IMR-90 (cell line): ENCODE results near the gene SLC15A1. TPM values are rescaled to one million over a fixed set of nuclear protein-coding genes. Genes with fewer than 3 reads are reported as not detected.

Experiments
- ATAC-seq: fragments of 200-7000 bp; cut with Tn5 transposase; 2 replicates; pipeline ENCODE4 v1.9.1; 2020; ENCODE audit warnings: low read depth, mild to moderate bottlenecking, moderate library complexity
- BruUV-seq: library from RNA; stranded (reverse); fragments of 400-500 nt; replicated peaks from 2 replicates; lab custom pipeline; 2021; lab: Mats Ljungman, UMichigan
- CTCF ChIA-PET: fragments of 300-600 bp; formaldehyde crosslinking; extraction: SDS; loops from one replicate; lab custom pipeline; 2021; ENCODE audit warnings: antibody characterized with exemption; lab: Yijun Ruan, JAX
- POLR2A ChIA-PET: fragments of 300-600 bp; sonication (Branson Sonifier 250); formaldehyde crosslinking; loops from one replicate; lab custom pipeline; 2022; ENCODE audit warnings: antibody characterized with exemption; ENCODE audit not compliant: unreplicated experiment; lab: Charles Lee
- DNase-seq: peaks from one replicate; pipeline ENCODE4 v3.0.0; 2013
- H2AFZ ChIP-seq: replicated peaks from 2 replicates; pipeline ENCODE3; 2013; ENCODE audit warnings: low read length, mild to moderate bottlenecking; ENCODE audit not compliant: poor library complexity
- H2AK5ac ChIP-seq: 2 replicates; pipeline ENCODE4 v1.6.1; 2013; ENCODE audit warnings: low read depth, low read length, inconsistent platforms
- H2AK9ac ChIP-seq: replicated peaks from 2 replicates; pipeline ENCODE3; 2013; ENCODE audit warnings: mild to moderate bottlenecking, low read depth, low read length, moderate library complexity; ENCODE audit not compliant: poor library complexity
- H2BK120ac ChIP-seq: 2 replicates; pipeline ENCODE4 v1.6.1; 2013; ENCODE audit warnings: low read depth, low read length, inconsistent platforms
- H2BK15ac ChIP-seq: 3 replicates; pipeline ENCODE4 v1.6.1; 2013; ENCODE audit warnings: low read depth, low read length, inconsistent platforms
- H2BK20ac ChIP-seq: 2 replicates; pipeline ENCODE4 v1.6.1; 2013; ENCODE audit warnings: low read depth, mild to moderate bottlenecking, inconsistent platforms, low read length, moderate library complexity
- H2BK5ac ChIP-seq: 2 replicates; pipeline ENCODE4 v1.6.1; 2013; ENCODE audit warnings: mild to moderate bottlenecking, low read depth, low read length, inconsistent platforms; ENCODE audit not compliant: poor library complexity, severe bottlenecking
- H3K14ac ChIP-seq: replicated peaks from 2 replicates; pipeline ENCODE4 v1.6.1; 2013; ENCODE audit warnings: low read depth, low read length, inconsistent platforms
- H3K18ac ChIP-seq: 2 replicates; pipeline ENCODE4 v1.6.1; 2013; ENCODE audit warnings: low read depth, low read length, control low read depth
- H3K23ac ChIP-seq: 2 replicates; pipeline ENCODE4 v1.6.1; 2013; ENCODE audit warnings: low read depth, low read length, inconsistent platforms
- H3K27ac ChIP-seq: 2 replicates; pipeline ENCODE4 v1.5.1; 2013; ENCODE audit warnings: mild to moderate bottlenecking, control low read depth, low read length; ENCODE audit not compliant: insufficient read depth
- H3K27me3 ChIP-seq: 2 replicates; pipeline ENCODE4 v1.6.1; 2013; ENCODE audit warnings: low read length; ENCODE audit not compliant: control insufficient read depth, insufficient read depth
- H3K36me3 ChIP-seq: 2 replicates; pipeline ENCODE4 v1.6.1; 2013; ENCODE audit warnings: low read length, mixed read lengths; ENCODE audit not compliant: control insufficient read depth, insufficient read depth
- H3K4ac ChIP-seq: 2 replicates; pipeline ENCODE4 v1.6.1; 2013; ENCODE audit warnings: low read depth, low read length, inconsistent platforms
- H3K4me1 ChIP-seq: 2 replicates; pipeline ENCODE4 v1.6.1; 2013; ENCODE audit warnings: low read length, mixed read lengths; ENCODE audit not compliant: control insufficient read depth, insufficient read depth
- H3K4me2 ChIP-seq: 2 replicates; pipeline ENCODE4 v1.6.1; 2013; ENCODE audit warnings: low read depth, mild to moderate bottlenecking, control low read depth, low read length, moderate library complexity
- H3K4me3 ChIP-seq: 2 replicates; pipeline ENCODE4 v1.5.1; 2013; ENCODE audit warnings: low read depth, mild to moderate bottlenecking, control low read depth, low read length, moderate library complexity; ENCODE audit not compliant: insufficient read depth
- H3K56ac ChIP-seq: 2 replicates; pipeline ENCODE4 v1.6.1; 2013; ENCODE audit warnings: low read length, inconsistent platforms; ENCODE audit not compliant: insufficient read depth; ENCODE audit errors: extremely low read depth
- H3K79me1 ChIP-seq, 2 experiments: 2 replicates each; pipeline ENCODE4 v1.6.1; 2013; ENCODE audit warnings: low read length in 2 of 2, inconsistent platforms in 1 of 2, low read depth in 1 of 2
- H3K9ac ChIP-seq: 2 replicates; pipeline ENCODE4 v1.6.1; 2013; ENCODE audit warnings: low read depth, low read length, control low read depth
- H3K9me1 ChIP-seq: 2 replicates; pipeline ENCODE4 v1.6.1; 2013; ENCODE audit warnings: low read length, inconsistent platforms; ENCODE audit not compliant: insufficient read depth
- H3K9me3 ChIP-seq: 2 replicates; pipeline ENCODE4 v1.6.1; 2013; ENCODE audit warnings: low read length; ENCODE audit not compliant: control insufficient read depth, insufficient read depth
- H4K20me1 ChIP-seq: 2 replicates; pipeline ENCODE4 v1.6.1; 2013; ENCODE audit warnings: low read length, inconsistent platforms; ENCODE audit not compliant: insufficient read depth
- H4K5ac ChIP-seq: 2 replicates; pipeline ENCODE4 v1.6.1; 2013; ENCODE audit warnings: mild to moderate bottlenecking, low read depth, low read length, control low read depth
- H4K8ac ChIP-seq, 2 experiments: 2 replicates each; pipeline ENCODE4 v1.6.1; 2013; ENCODE audit warnings: low read depth in 2 of 2, low read length in 2 of 2, control low read depth in 1 of 2, inconsistent platforms in 1 of 2
- H4K91ac ChIP-seq: 2 replicates; pipeline ENCODE4 v1.6.1; 2013; ENCODE audit warnings: low read depth, low read length, inconsistent platforms; ENCODE audit not compliant: insufficient read depth
- BHLHE40 ChIP-seq: fragments of 150-350 bp; IDR thresholded peaks from 2 replicates; pipeline ENCODE4 v1.6.1; 2016; ENCODE audit warnings: mild to moderate bottlenecking, low read depth, low read length
- CEBPB ChIP-seq: IDR thresholded peaks from 2 replicates; pipeline ENCODE4 v1.6.1; 2012; ENCODE audit warnings: low read depth, low read length, improper control_type of control experiment
- CTCF ChIP-seq: conservative IDR thresholded peaks from 2 replicates; pipeline ENCODE4 v1.5.1; 2012; ENCODE audit warnings: mild to moderate bottlenecking, low read depth, low read length, improper control_type of control experiment
- ELK1 ChIP-seq: fragments of 150-350 bp; IDR thresholded peaks from 2 replicates; pipeline ENCODE4 v1.6.1; 2016; ENCODE audit warnings: low read depth, mild to moderate bottlenecking, low read length, moderate library complexity, borderline replicate concordance
- FOS ChIP-seq: fragments of 150-350 bp; IDR thresholded peaks from 2 replicates; pipeline ENCODE4 v1.6.1; 2016; ENCODE audit warnings: low read depth, low read length
- MAFK ChIP-seq: IDR thresholded peaks from 2 replicates; pipeline ENCODE4 v1.6.1; 2012; ENCODE audit warnings: low read depth, low read length, improper control_type of control experiment
- MAZ ChIP-seq: IDR thresholded peaks from 2 replicates; pipeline ENCODE4 v1.6.1; 2012; ENCODE audit warnings: low read depth, mild to moderate bottlenecking, low read length, improper control_type of control experiment, moderate library complexity, borderline replicate concordance
- MXI1 ChIP-seq: IDR thresholded peaks from 2 replicates; pipeline ENCODE4 v1.6.1; 2012; ENCODE audit warnings: low read depth, mild to moderate bottlenecking, low read length, moderate library complexity, borderline replicate concordance
- NFE2L2 ChIP-seq: fragments of 150-350 bp; IDR thresholded peaks from 2 replicates; pipeline ENCODE4 v1.6.1; 2016; ENCODE audit warnings: low read depth, mild to moderate bottlenecking, low read length
- POLR2A ChIP-seq: IDR thresholded peaks from 2 replicates; pipeline ENCODE4 v1.6.1; 2012; ENCODE audit warnings: mild to moderate bottlenecking, low read depth, low read length
- RAD21 ChIP-seq: IDR thresholded peaks from 2 replicates; pipeline ENCODE4 v1.6.1; 2012; ENCODE audit warnings: low read length, improper control_type of control experiment
- RCOR1 ChIP-seq: IDR thresholded peaks from 2 replicates; pipeline ENCODE4 v1.6.1; 2012; ENCODE audit warnings: mild to moderate bottlenecking, low read length, improper control_type of control experiment; ENCODE audit not compliant: insufficient replicate concordance
- WGBS, 2 experiments: methylation state at CpG; one replicate each; pipeline versions ENCODE4 v1.1.5 to v1.1.7; 2013; ENCODE audit warnings: missing lambda C conversion rate in 2 of 2; ENCODE audit not compliant: insufficient read length in 1 of 2; ENCODE audit errors: extremely low coverage in 2 of 2; 5-methylcytosine and 5-hydroxymethylcytosine counted together
- dilution Hi-C: fragments of 300-500 bp; cut with HindIII; formaldehyde crosslinking; loops from one replicate; pipeline ENCODE4 v1.14.3; 2018; ENCODE audit warnings: low sequenced_read_pairs; ENCODE audit not compliant: unreplicated experiment
- in situ Hi-C: fragments of 300-500 bp; cut with MboI; formaldehyde crosslinking; loops from 3 replicates; pipeline ENCODE4 v1.14.3; 2019; ENCODE audit warnings: low sequenced_read_pairs, inconsistent platforms, mixed read lengths
- intact Hi-C: fragments of 100-400 bp; cut with micrococcal nuclease; formaldehyde crosslinking; loops from 2 replicates; pipeline ENCODE4 v1.10.0; 2022
- polyA plus RNA-seq, 3 experiments: library from polyadenylated mRNA; depleted of rRNA; stranded (reverse); fragments of >200 nt; gene quantifications; 2 replicates each; pipeline ENCODE4 v1.2.3, GENCODE V29; 2012; ENCODE audit warnings: low replicate concordance in 1 of 3
- total RNA-seq: library from RNA; depleted of rRNA; stranded (reverse); fragments of >200 nt; gene quantifications from 2 replicates; pipeline ENCODE4 v1.2.3, GENCODE V29; 2012

The SLC15A1 gene
- total and polyA plus RNA-seq, 2 of the 4 experiments (the other 2 are of a cell fraction): not detected

- Histone ChIP-seq H4K5ac (no peak overlapping the region), H2AFZ (no peak overlapping the region)
- no CpG with 5 or more reads among the region's 8 CpGs for WGBS, 2 experiments
Observed at GRCh38 chr13:98729658-98730057, 22.8 kb downstream of the SLC15A1 start.

More at GRCh38 chr13:98729658-98730057, 22.8 kb downstream of the SLC15A1 start:
- H3K4me2 ChIP-seq: no peak overlapping the region
- H3K56ac ChIP-seq: no peak overlapping the region
- H3K36me3 ChIP-seq: no peaks in the 10 kb centered on the region
- no peak overlapping the region for H2BK120ac ChIP-seq
- no peak for DNase-seq
- ATAC-seq: no peak
- no TSS peak for BruUV-seq
- dilution Hi-C loops (no loop called here), in situ Hi-C loops (no loop called here), intact Hi-C loops (no loop called here)
- no peak overlapping the region for H2AK5ac ChIP-seq
- H3K18ac ChIP-seq: no peak overlapping the region
- H3K14ac ChIP-seq: no peak overlapping the region
- H3K9me3 ChIP-seq: no peaks in the 10 kb centered on the region
- H3K9me1 ChIP-seq: no peaks in the 10 kb centered on the region
- CTCF ChIA-PET: no interaction called here
- H4K8ac ChIP-seq: no peak overlapping the region
- H3K79me1 ChIP-seq: no peaks in the 10 kb centered on the region
- no peak overlapping the region for H3K27ac ChIP-seq
- H2AK9ac ChIP-seq: no peak overlapping the region
- TF ChIP-seq MAFK: no peak
- TF ChIP-seq FOS: no peak
- no peak for TF ChIP-seq RCOR1
- TF ChIP-seq BHLHE40: no peak
- no peak for TF ChIP-seq NFE2L2
- TF ChIP-seq MAZ: no peak
- TF ChIP-seq MXI1: no peak
- TF ChIP-seq CEBPB: no peak
- TF ChIP-seq ELK1: no peak
- no peak for TF ChIP-seq RAD21
- no peak for TF ChIP-seq POLR2A
- TF ChIP-seq CTCF: no peak
- H4K20me1 ChIP-seq: no peaks in the 10 kb centered on the region
- POLR2A ChIA-PET: no interaction called here
- H3K9ac ChIP-seq: no peak overlapping the region
- H3K4me3 ChIP-seq: no peak overlapping the region
- no peaks in the 10 kb centered on the region for H3K4me1 ChIP-seq
- no peak overlapping the region for H3K4ac ChIP-seq
- no peak overlapping the region for H2BK20ac ChIP-seq
- H3K23ac ChIP-seq: no peak overlapping the region
- no peak overlapping the region for H4K91ac ChIP-seq
- peaks cover 23% of the 10 kb centered on the region for H3K27me3 ChIP-seq
- H2BK15ac ChIP-seq: no peak overlapping the region
- no peak overlapping the region for H2BK5ac ChIP-seq
